GM12875 (cell line): ENCODE results near the gene ASB3.

ENCODE experiments used
- H3K4me3 ChIP-seq: one replicate; pipeline ENCODE4 v1.5.1; 2011; ENCODE audit warnings: low read depth, low read length, control low read depth
- TF ChIP-seq, protein P1 (sequence below): IDR thresholded peaks from 2 replicates; pipeline ENCODE4 v1.5.1; 2011; ENCODE audit warnings: low read depth, mild to moderate bottlenecking, control low read depth, inconsistent platforms, low read length, moderate library complexity, borderline replicate concordance; ENCODE audit not compliant: insufficient read depth

ASB3 gene

GRCh38 chr2:53654396-53654795, 132.4 kb downstream of the ASB3 start:
- no peak overlapping the region for H3K4me3 ChIP-seq
- TF ChIP-seq, protein P1, sequence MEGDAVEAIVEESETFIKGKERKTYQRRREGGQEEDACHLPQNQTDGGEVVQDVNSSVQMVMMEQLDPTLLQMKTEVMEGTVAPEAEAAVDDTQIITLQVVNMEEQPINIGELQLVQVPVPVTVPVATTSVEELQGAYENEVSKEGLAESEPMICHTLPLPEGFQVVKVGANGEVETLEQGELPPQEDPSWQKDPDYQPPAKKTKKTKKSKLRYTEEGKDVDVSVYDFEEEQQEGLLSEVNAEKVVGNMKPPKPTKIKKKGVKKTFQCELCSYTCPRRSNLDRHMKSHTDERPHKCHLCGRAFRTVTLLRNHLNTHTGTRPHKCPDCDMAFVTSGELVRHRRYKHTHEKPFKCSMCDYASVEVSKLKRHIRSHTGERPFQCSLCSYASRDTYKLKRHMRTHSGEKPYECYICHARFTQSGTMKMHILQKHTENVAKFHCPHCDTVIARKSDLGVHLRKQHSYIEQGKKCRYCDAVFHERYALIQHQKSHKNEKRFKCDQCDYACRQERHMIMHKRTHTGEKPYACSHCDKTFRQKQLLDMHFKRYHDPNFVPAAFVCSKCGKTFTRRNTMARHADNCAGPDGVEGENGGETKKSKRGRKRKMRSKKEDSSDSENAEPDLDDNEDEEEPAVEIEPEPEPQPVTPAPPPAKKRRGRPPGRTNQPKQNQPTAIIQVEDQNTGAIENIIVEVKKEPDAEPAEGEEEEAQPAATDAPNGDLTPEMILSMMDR = no peak

GRCh38 chr2:53652131-53652530, 134.6 kb downstream of the ASB3 start:
- TF ChIP-seq, protein P1 = no peak
- H3K4me3 ChIP-seq = no peak overlapping the region

GRCh38 chr2:53646788-53647187, 140.0 kb downstream of the ASB3 start:
- H3K4me3 ChIP-seq = no peak overlapping the region

GRCh38 chr2:53641290-53641689, 145.5 kb downstream of the ASB3 start:
- no peak overlapping the region for H3K4me3 ChIP-seq
- TF ChIP-seq, protein P1 = no peak

More at GRCh38 chr2:53646788-53647187, 140.0 kb downstream of the ASB3 start:
- TF ChIP-seq, protein P1 = no peak

GRCh38 chr2:53640466-53640865, 146.3 kb downstream of the ASB3 start:
- TF ChIP-seq, protein P1 = no peak
- H3K4me3 ChIP-seq = no peak overlapping the region

DNA sequence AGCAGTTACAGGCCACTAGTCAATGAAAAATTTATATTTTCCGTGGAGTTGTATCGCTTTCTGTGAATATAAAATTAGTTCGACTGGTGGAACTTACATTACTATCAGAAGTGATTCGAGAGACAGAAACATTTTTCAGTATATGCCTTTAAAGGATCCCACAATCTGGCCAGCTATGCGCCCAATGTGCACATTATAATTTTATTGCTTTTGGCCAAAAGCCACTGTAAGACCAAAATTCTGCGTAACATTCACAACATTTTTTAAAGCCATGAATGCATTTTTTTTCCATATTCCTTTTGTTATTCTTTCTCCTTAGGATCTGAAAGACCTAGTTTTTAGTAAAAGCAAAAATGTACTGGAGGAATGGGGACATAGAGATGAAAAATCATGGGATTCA, 150.2 kb downstream of the ASB3 start:
- H3K4me3 ChIP-seq = no peak overlapping the region
- TF ChIP-seq, protein P1 = no peak

GRCh38 chr2:53636109-53636508, 150.6 kb downstream of the ASB3 start:
- TF ChIP-seq, protein P1 = no peak
- no peak overlapping the region for H3K4me3 ChIP-seq
